Measurements from ENCODE around the gene FAM219A.

Gene FAM219A

DNA sequence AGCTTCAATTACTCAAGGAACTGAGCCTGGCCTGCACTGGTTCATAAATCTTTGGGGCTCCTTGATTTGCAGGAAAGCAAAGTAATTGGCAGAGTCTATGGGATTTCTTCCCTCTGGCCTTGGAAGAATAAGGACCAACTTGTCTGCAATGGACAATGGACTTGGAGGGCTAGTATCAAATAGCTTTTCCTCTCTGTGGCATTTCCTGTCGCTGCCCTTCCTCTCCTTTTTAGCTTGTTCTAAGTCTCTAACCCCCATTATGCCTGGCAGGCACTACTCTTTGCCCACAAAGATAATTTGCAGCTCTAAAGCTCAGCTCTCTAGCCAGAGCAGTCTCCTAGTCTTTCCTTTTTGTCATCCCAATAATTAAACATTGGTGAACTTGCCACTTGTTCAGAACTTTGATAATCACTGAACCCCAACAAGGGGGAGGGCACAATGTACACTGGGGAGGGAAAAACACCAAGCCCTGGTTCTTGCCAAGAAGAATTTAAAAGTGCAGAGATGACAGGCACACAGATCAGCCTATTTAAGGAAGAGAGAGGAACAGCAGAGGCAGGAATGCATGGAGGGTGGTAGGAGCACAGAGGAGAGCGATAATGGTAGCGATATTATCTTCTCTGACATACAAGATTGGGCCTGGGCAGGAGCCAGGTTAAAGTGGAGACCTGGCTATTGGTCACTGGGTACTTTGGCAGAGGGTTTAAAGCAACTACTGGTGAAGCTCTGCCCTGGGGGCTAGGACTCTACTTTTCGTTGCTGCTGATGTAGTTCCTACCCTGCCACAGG is 38.5 kb downstream of the FAM219A start:
- TF ChIP-seq ZBTB48 (tag by site-specific recombination; IDR thresholded peaks at IDR 0.05) (no peak), ZNF571 (tag by site-specific recombination; IDR thresholded peaks at IDR 0.05) (no peak), ZNF549 (tag by site-specific recombination; IDR thresholded peaks at IDR 0.05) (no peak), ZNF747 (tag by site-specific recombination; IDR thresholded peaks at IDR 0.05) (no peak), ZNF473 (tag by site-specific recombination; IDR thresholded peaks at IDR 0.05) (no peak), GLIS1 (tag by site-specific recombination; IDR thresholded peaks at IDR 0.05) (no peak), ZNF660 (tag by site-specific recombination; IDR thresholded peaks at IDR 0.05) (no peak), ZNF404 (tag by site-specific recombination; IDR thresholded peaks at IDR 0.05) (no peak), HOXD13 (CRISPR knock-in tag; IDR thresholded peaks at IDR 0.05; ENCODE audit: borderline replicate concordance) (no peak), KLF8 (tag by site-specific recombination; IDR thresholded peaks at IDR 0.05) (no peak), ZNF239 (tag by site-specific recombination; IDR thresholded peaks at IDR 0.05) (no peak), ZFP41 (tag by site-specific recombination; IDR thresholded peaks at IDR 0.05; ENCODE audit: borderline replicate concordance) (no peak), ZNF140 (tag by site-specific recombination; IDR thresholded peaks at IDR 0.05) (no peak)
- TF ChIP-seq, protein P1, sequence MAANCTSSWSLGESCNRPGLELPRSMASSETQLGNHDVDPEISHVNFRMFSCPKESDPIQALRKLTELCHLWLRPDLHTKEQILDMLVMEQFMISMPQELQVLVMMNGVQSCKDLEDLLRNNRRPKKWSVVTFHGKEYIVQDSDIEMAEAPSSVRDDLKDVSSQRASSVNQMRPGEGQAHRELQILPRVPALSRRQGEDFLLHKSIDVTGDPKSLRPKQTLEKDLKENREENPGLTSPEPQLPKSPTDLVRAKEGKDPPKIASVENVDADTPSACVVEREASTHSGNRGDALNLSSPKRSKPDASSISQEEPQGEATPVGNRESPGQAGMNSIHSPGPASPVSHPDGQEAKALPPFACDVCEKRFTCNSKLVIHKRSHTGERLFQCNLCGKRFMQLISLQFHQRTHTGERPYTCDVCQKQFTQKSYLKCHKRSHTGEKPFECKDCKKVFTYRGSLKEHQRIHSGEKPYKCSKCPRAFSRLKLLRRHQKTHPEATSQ (tag by site-specific recombination; IDR thresholded peaks at IDR 0.05), result no peak
- no peaks in the 10 kb centered on the region for H3K4me1 ChIP-seq (ENCODE audit: control insufficient read depth, insufficient read depth, low read length)
- no peaks in the 10 kb centered on the region; a peak in 1 of 3 replicates for H3K36me3 ChIP-seq (ENCODE audit: control insufficient read depth in 2 of 2, insufficient read depth in 1 of 2, low read length in 2 of 2)
- CTCF ChIA-PET, result interaction anchor here (0.6 to 2.4 kb wide), 3 partner anchors 16 to 172 kb away, joined by 3 to 8 read pairs (median 7); a partner anchor contains a TSS
- POLR2A ChIA-PET, result interaction anchor here (0.8 kb wide), 1 partner anchor 16 kb away, joined by 3 read pairs; no protein-coding TSS in a partner anchor
- H3K9me3 ChIP-seq (ENCODE audit: control insufficient read depth, insufficient read depth, low read depth, low read length), result no peaks in the 10 kb centered on the region
- no peak overlapping the region for H3K27ac ChIP-seq (ENCODE audit: extremely low read depth, low read depth, low read length)
- H3K4me3 ChIP-seq (ENCODE audit: low read depth, low read length), result no peak overlapping the region

DNA sequence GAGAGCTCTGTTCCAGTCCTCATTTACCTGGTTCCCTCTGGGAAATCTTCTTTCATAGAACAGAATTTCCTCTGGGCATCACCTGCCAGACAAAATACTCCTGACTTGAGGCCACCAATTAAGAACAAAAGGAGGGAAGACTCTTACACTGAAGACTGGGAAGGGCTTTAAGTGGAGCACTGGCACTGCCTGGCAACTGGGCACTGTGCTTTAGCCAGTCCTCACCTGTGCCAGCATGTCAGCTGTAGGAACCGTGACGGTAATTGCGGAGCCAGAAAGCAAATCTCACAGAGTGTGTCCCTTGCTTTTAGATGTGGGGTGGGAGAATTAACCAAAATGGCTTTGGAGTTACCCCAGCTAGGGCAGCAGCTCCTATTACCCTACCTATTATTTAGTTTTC is 40.6 kb downstream of the FAM219A start:
- TF ChIP-seq PRDM1 (tag by site-specific recombination; IDR thresholded peaks at IDR 0.05) (no peak), MYNN (tag by site-specific recombination; IDR thresholded peaks at IDR 0.05; ENCODE audit: borderline replicate concordance) (no peak)
- Histone ChIP-seq H3K4me3 (ENCODE audit: low read depth, low read length) (no peak overlapping the region), H3K27ac (ENCODE audit: extremely low read depth, low read depth, low read length) (no peak overlapping the region), H3K9me3 (ENCODE audit: control insufficient read depth, insufficient read depth, low read depth, low read length) (no peaks in the 10 kb centered on the region), H3K4me1 (ENCODE audit: control insufficient read depth, insufficient read depth, low read length) (no peaks in the 10 kb centered on the region), H3K36me3 (ENCODE audit: control insufficient read depth in 2 of 2, insufficient read depth in 1 of 2, low read length in 2 of 2) (no peaks in the 10 kb centered on the region; a peak in 1 of 3 replicates)
- CTCF ChIA-PET, result interaction anchor here (0.7 to 6.2 kb wide), 5 partner anchors 11 to 262 kb away, joined by 3 to 57 read pairs (median 4); no protein-coding TSS in a partner anchor
- POLR2A ChIA-PET, result no interaction called here

DNA sequence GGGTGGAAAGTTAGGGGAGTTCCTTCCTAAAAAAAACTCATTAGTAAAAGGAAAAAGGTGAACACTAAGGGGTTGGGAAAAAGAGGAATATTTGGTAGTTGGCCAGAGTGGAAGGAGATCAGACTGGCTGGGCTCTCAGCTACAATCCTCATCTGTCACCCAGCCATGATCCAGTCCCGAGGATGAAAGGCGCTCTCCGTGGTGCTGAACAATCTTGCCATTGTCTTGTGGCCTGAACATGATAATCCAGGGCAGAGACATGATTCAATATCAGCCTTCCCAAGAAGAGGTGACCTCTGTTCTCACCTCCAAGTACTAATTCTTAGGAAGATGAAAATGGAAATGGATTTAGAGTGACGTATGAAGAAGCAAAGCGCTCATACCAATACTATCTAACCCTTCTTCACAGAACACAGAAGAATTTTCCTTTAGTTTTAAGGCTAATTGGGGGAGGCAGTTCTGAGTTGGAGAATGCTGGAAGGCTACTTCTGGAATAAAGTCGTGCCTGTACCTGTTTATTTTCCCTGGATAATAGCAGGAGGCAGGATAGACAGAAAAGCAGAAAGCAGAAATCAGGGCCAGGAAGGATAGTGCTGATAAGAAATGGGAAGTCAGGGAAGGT is 45.0 kb downstream of the FAM219A start:
- TF ChIP-seq, protein P2, sequence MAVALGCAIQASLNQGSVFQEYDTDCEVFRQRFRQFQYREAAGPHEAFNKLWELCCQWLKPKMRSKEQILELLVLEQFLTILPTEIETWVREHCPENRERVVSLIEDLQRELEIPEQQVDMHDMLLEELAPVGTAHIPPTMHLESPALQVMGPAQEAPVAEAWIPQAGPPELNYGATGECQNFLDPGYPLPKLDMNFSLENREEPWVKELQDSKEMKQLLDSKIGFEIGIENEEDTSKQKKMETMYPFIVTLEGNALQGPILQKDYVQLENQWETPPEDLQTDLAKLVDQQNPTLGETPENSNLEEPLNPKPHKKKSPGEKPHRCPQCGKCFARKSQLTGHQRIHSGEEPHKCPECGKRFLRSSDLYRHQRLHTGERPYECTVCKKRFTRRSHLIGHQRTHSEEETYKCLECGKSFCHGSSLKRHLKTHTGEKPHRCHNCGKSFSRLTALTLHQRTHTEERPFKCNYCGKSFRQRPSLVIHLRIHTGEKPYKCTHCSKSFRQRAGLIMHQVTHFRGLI (tag by site-specific recombination; IDR thresholded peaks at IDR 0.05), result no peak
- TF ChIP-seq, protein P3, sequence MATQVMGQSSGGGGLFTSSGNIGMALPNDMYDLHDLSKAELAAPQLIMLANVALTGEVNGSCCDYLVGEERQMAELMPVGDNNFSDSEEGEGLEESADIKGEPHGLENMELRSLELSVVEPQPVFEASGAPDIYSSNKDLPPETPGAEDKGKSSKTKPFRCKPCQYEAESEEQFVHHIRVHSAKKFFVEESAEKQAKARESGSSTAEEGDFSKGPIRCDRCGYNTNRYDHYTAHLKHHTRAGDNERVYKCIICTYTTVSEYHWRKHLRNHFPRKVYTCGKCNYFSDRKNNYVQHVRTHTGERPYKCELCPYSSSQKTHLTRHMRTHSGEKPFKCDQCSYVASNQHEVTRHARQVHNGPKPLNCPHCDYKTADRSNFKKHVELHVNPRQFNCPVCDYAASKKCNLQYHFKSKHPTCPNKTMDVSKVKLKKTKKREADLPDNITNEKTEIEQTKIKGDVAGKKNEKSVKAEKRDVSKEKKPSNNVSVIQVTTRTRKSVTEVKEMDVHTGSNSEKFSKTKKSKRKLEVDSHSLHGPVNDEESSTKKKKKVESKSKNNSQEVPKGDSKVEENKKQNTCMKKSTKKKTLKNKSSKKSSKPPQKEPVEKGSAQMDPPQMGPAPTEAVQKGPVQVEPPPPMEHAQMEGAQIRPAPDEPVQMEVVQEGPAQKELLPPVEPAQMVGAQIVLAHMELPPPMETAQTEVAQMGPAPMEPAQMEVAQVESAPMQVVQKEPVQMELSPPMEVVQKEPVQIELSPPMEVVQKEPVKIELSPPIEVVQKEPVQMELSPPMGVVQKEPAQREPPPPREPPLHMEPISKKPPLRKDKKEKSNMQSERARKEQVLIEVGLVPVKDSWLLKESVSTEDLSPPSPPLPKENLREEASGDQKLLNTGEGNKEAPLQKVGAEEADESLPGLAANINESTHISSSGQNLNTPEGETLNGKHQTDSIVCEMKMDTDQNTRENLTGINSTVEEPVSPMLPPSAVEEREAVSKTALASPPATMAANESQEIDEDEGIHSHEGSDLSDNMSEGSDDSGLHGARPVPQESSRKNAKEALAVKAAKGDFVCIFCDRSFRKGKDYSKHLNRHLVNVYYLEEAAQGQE (tag by site-specific recombination; IDR thresholded peaks at IDR 0.05), result peak; percentile 96
- no peak for TF ChIP-seq ZNF169 (tag by site-specific recombination; IDR thresholded peaks at IDR 0.05)
- Histone ChIP-seq H3K27ac (ENCODE audit: extremely low read depth, low read depth, low read length) (no peak overlapping the region), H3K9me3 (ENCODE audit: control insufficient read depth, insufficient read depth, low read depth, low read length) (no peaks in the 10 kb centered on the region), H3K36me3 (ENCODE audit: control insufficient read depth in 2 of 2, insufficient read depth in 1 of 2, low read length in 2 of 2) (no peaks in the 10 kb centered on the region; a peak in 1 of 3 replicates), H3K4me1 (ENCODE audit: control insufficient read depth, insufficient read depth, low read length) (no peaks in the 10 kb centered on the region), H3K4me3 (ENCODE audit: low read depth, low read length) (no peak overlapping the region)
- CTCF ChIA-PET, result interaction anchor here (0.5 to 6.2 kb wide), 6 partner anchors 9 to 192 kb away, joined by 3 to 57 read pairs (median 4); no protein-coding TSS in a partner anchor
- POLR2A ChIA-PET, result interaction anchor here (0.5 to 0.7 kb wide), 2 partner anchors 116 to 158 kb away, joined by 3 read pairs; no protein-coding TSS in a partner anchor

Measured in HEK293 (cell line).